ENCODE measurements around the gene ITPR2. TPM values are rescaled to one million over a fixed set of nuclear protein-coding genes. Genes with fewer than 3 reads are reported as not detected.

Gene ITPR2
- total RNA-seq, 2 donors from 2014 or later, result 52.9 to 54.5 TPM

- Mint-ChIP-seq H3K4me1 (peaks cover 6% of the 10 kb centered on the region), H3K27me3 (no peaks in the 10 kb centered on the region), H3K4me3 (no peak overlapping the region), H3K36me3 (ENCODE audit: low read depth) (peaks cover 21% of the 10 kb centered on the region), H3K27ac (peak overlapping the region; percentile 57)
- no peak for DNase-seq
- no peaks in the 10 kb centered on the region for H3K9me3 ChIP-seq (ENCODE audit: control insufficient read depth, low read length, poor library complexity, severe bottlenecking)
- ATAC-seq, result no peak
These were observed 136.9 kb downstream of the ITPR2 start for GRCh38 chr12:26696048-26696612.

GRCh38 chr12:26694402-26694801 lies 138.6 kb downstream of the ITPR2 start:
- no peaks in the 10 kb centered on the region for H3K9me3 ChIP-seq (ENCODE audit: control insufficient read depth, low read length, poor library complexity, severe bottlenecking)
- no peak overlapping the region for H3K27ac Mint-ChIP-seq
- ATAC-seq, result no peak
- no peaks in the 10 kb centered on the region for H3K27me3 Mint-ChIP-seq
- peaks cover 6% of the 10 kb centered on the region for H3K4me1 Mint-ChIP-seq
- no peak overlapping the region for H3K4me3 Mint-ChIP-seq
- no peak for DNase-seq
- H3K36me3 Mint-ChIP-seq (ENCODE audit: low read depth), result peaks cover 24% of the 10 kb centered on the region

- Mint-ChIP-seq H3K27me3 (no peaks in the 10 kb centered on the region), H3K4me1 (peaks cover 9% of the 10 kb centered on the region), H3K4me3 (no peak overlapping the region), H3K36me3 (ENCODE audit: low read depth) (peaks cover 26% of the 10 kb centered on the region), H3K27ac (no peak overlapping the region)
- ATAC-seq (no peak), DNase-seq (no peak)
- no peaks in the 10 kb centered on the region for H3K9me3 ChIP-seq (ENCODE audit: control insufficient read depth, low read length, poor library complexity, severe bottlenecking)
These were observed 140.6 kb downstream of the ITPR2 start for GRCh38 chr12:26692407-26692806.

- H3K9me3 ChIP-seq (ENCODE audit: control insufficient read depth, low read length, poor library complexity, severe bottlenecking), result no peaks in the 10 kb centered on the region
- ATAC-seq (no peak), DNase-seq (no peak)
- no peak overlapping the region for H3K27ac Mint-ChIP-seq
- H3K4me1 Mint-ChIP-seq, result peaks cover 6% of the 10 kb centered on the region
- no peaks in the 10 kb centered on the region for H3K27me3 Mint-ChIP-seq
- peaks cover 24% of the 10 kb centered on the region for H3K36me3 Mint-ChIP-seq (ENCODE audit: low read depth)
- H3K4me3 Mint-ChIP-seq, result no peak overlapping the region
These were observed 141.6 kb downstream of the ITPR2 start for GRCh38 chr12:26691234-26691970.

- H3K27me3 Mint-ChIP-seq, result no peaks in the 10 kb centered on the region
- ATAC-seq (no peak), DNase-seq (no peak)
- peaks cover 19% of the 10 kb centered on the region for H3K36me3 Mint-ChIP-seq (ENCODE audit: low read depth)
- no peaks in the 10 kb centered on the region for H3K9me3 ChIP-seq (ENCODE audit: control insufficient read depth, low read length, poor library complexity, severe bottlenecking)
- H3K4me3 Mint-ChIP-seq, result no peak overlapping the region
- H3K27ac Mint-ChIP-seq, result no peak overlapping the region
- H3K4me1 Mint-ChIP-seq, result peaks cover 4% of the 10 kb centered on the region
These were observed 142.4 kb downstream of the ITPR2 start for GRCh38 chr12:26690601-26691000.

- H3K36me3 Mint-ChIP-seq (ENCODE audit: low read depth), result peaks cover 13% of the 10 kb centered on the region
These were observed 143.6 kb downstream of the ITPR2 start for GRCh38 chr12:26689281-26689841.

GRCh38 chr12:26688344-26688904 lies 144.6 kb downstream of the ITPR2 start:
- H3K36me3 Mint-ChIP-seq (ENCODE audit: low read depth), result peaks cover 12% of the 10 kb centered on the region
- H3K27me3 Mint-ChIP-seq, result no peaks in the 10 kb centered on the region
- no peaks in the 10 kb centered on the region for H3K9me3 ChIP-seq (ENCODE audit: control insufficient read depth, low read length, poor library complexity, severe bottlenecking)
- peaks cover 4% of the 10 kb centered on the region for H3K4me1 Mint-ChIP-seq
- DNase-seq (no peak), ATAC-seq (no peak)
- no peak overlapping the region for H3K4me3 Mint-ChIP-seq
- H3K27ac Mint-ChIP-seq, result no peak overlapping the region

More at GRCh38 chr12:26689281-26689841, 143.6 kb downstream of the ITPR2 start:
- no peaks in the 10 kb centered on the region for H3K9me3 ChIP-seq (ENCODE audit: control insufficient read depth, low read length, poor library complexity, severe bottlenecking)
- no peak overlapping the region for H3K4me3 Mint-ChIP-seq
- ATAC-seq (no peak), DNase-seq (no peak)
- no peak overlapping the region for H3K27ac Mint-ChIP-seq
- H3K4me1 Mint-ChIP-seq, result peaks cover 4% of the 10 kb centered on the region
- no peaks in the 10 kb centered on the region for H3K27me3 Mint-ChIP-seq

- Mint-ChIP-seq H3K27me3 (no peaks in the 10 kb centered on the region), H3K27ac (no peak overlapping the region), H3K36me3 (ENCODE audit: low read depth) (peaks cover 14% of the 10 kb centered on the region), H3K4me3 (no peak overlapping the region), H3K4me1 (peaks cover 3% of the 10 kb centered on the region)
- no peaks in the 10 kb centered on the region for H3K9me3 ChIP-seq (ENCODE audit: control insufficient read depth, low read length, poor library complexity, severe bottlenecking)
- no peak for ATAC-seq
- no peak for DNase-seq
These were observed 146.6 kb downstream of the ITPR2 start for GRCh38 chr12:26686408-26686807.

GRCh38 chr12:26684101-26684500 lies 148.9 kb downstream of the ITPR2 start:
- H3K36me3 Mint-ChIP-seq (ENCODE audit: low read depth), result peaks cover 8% of the 10 kb centered on the region
- no peak overlapping the region for H3K27ac Mint-ChIP-seq
- peaks cover 4% of the 10 kb centered on the region for H3K4me1 Mint-ChIP-seq
- H3K4me3 Mint-ChIP-seq, result no peak overlapping the region
- no peaks in the 10 kb centered on the region for H3K9me3 ChIP-seq (ENCODE audit: control insufficient read depth, low read length, poor library complexity, severe bottlenecking)
- H3K27me3 Mint-ChIP-seq, result no peaks in the 10 kb centered on the region
- DNase-seq (no peak), ATAC-seq (no peak)

- H3K4me1 Mint-ChIP-seq, result peaks cover 6% of the 10 kb centered on the region
- H3K36me3 Mint-ChIP-seq (ENCODE audit: low read depth), result peaks cover 8% of the 10 kb centered on the region
- ATAC-seq, result no peak
These were observed 149.6 kb downstream of the ITPR2 start for GRCh38 chr12:26683443-26683842.

GRCh38 chr12:26680727-26681455 lies 152.1 kb downstream of the ITPR2 start:
- H3K9me3 ChIP-seq (ENCODE audit: control insufficient read depth, low read length, poor library complexity, severe bottlenecking), result no peaks in the 10 kb centered on the region
- H3K27me3 Mint-ChIP-seq, result no peaks in the 10 kb centered on the region
- peak overlapping the region; percentile 61 for H3K27ac Mint-ChIP-seq
- DNase-seq (no peak), ATAC-seq (no peak)
- H3K36me3 Mint-ChIP-seq (ENCODE audit: low read depth), result peaks cover 6% of the 10 kb centered on the region
- no peak overlapping the region for H3K4me3 Mint-ChIP-seq
- H3K4me1 Mint-ChIP-seq, result peaks cover 4% of the 10 kb centered on the region

More at GRCh38 chr12:26683443-26683842, 149.6 kb downstream of the ITPR2 start:
- no peak overlapping the region for H3K27ac Mint-ChIP-seq
- no peak overlapping the region for H3K4me3 Mint-ChIP-seq
- no peak for DNase-seq
- no peaks in the 10 kb centered on the region for H3K27me3 Mint-ChIP-seq
- H3K9me3 ChIP-seq (ENCODE audit: control insufficient read depth, low read length, poor library complexity, severe bottlenecking), result no peaks in the 10 kb centered on the region

- no peaks in the 10 kb centered on the region for H3K27me3 Mint-ChIP-seq
- no peak overlapping the region for H3K4me3 Mint-ChIP-seq
- DNase-seq (no peak), ATAC-seq (no peak)
- H3K36me3 Mint-ChIP-seq (ENCODE audit: low read depth), result peaks cover 5% of the 10 kb centered on the region
- no peaks in the 10 kb centered on the region for H3K9me3 ChIP-seq (ENCODE audit: control insufficient read depth, low read length, poor library complexity, severe bottlenecking)
- H3K27ac Mint-ChIP-seq, result peak overlapping the region; percentile 2
- H3K4me1 Mint-ChIP-seq, result peaks cover 4% of the 10 kb centered on the region
These were observed 154.0 kb downstream of the ITPR2 start for GRCh38 chr12:26678697-26679660.

Measured in T-helper 17 cell (primary cell).